ENCODE data around the gene GRK3.
"Not testable (repeated sequence)": the region's sequence is repeated elsewhere in the genome, so short reads cannot be mapped to it uniquely, and the experiment has no call there.

The GRK3 gene

GRCh38 chr22:25694196-25694907 lies 129.9 kb downstream of the GRK3 start:
- no peak for DNase-seq (ENCODE audit: low read depth in 1 of 2, low spot score in 1 of 2)

GRCh38 chr22:25695146-25695545 lies 130.7 kb downstream of the GRK3 start:
- no peak for DNase-seq (ENCODE audit: low read depth in 1 of 2, low spot score in 1 of 2)

- DNase-seq (ENCODE audit: low read depth in 1 of 2, low spot score in 1 of 2): no peak
These were observed 132.3 kb downstream of the GRK3 start for GRCh38 chr22:25696763-25697162.

GRCh38 chr22:25697181-25697664 lies 132.7 kb downstream of the GRK3 start:
- no peak for DNase-seq (ENCODE audit: low read depth in 1 of 2, low spot score in 1 of 2)

- DNase-seq (ENCODE audit: low read depth in 1 of 2, low spot score in 1 of 2): no peak
These were observed 133.5 kb downstream of the GRK3 start for GRCh38 chr22:25697978-25698377.

GRCh38 chr22:25698461-25698860 lies 134.0 kb downstream of the GRK3 start:
- no peak for DNase-seq (ENCODE audit: low read depth in 1 of 2, low spot score in 1 of 2)

- no peak for DNase-seq (ENCODE audit: low read depth in 1 of 2, low spot score in 1 of 2)
These were observed 134.5 kb downstream of the GRK3 start for GRCh38 chr22:25698978-25699377.

GRCh38 chr22:25701056-25701780 lies 136.7 kb downstream of the GRK3 start:
- DNase-seq (ENCODE audit: low read depth in 1 of 2, low spot score in 1 of 2): no peak

GRCh38 chr22:25702040-25702439 lies 137.6 kb downstream of the GRK3 start:
- no peak for DNase-seq (ENCODE audit: low read depth in 1 of 2, low spot score in 1 of 2)

- DNase-seq (ENCODE audit: low read depth in 1 of 2, low spot score in 1 of 2): no peak
These were observed 138.2 kb downstream of the GRK3 start for GRCh38 chr22:25702571-25703167.

- no peak for DNase-seq (ENCODE audit: low read depth in 1 of 2, low spot score in 1 of 2)
These were observed 140.2 kb downstream of the GRK3 start for GRCh38 chr22:25704701-25705100.

GRCh38 chr22:25706197-25706596 lies 141.7 kb downstream of the GRK3 start:
- no peak for DNase-seq (ENCODE audit: low read depth in 1 of 2, low spot score in 1 of 2)

GRCh38 chr22:25708430-25708829 lies 144.0 kb downstream of the GRK3 start:
- DNase-seq (ENCODE audit: low read depth in 1 of 2, low spot score in 1 of 2): not testable (repeated sequence)

GRCh38 chr22:25709758-25710157 lies 145.3 kb downstream of the GRK3 start:
- no peak for DNase-seq (ENCODE audit: low read depth in 1 of 2, low spot score in 1 of 2)

GRCh38 chr22:25710501-25710900 lies 146.0 kb downstream of the GRK3 start:
- DNase-seq (ENCODE audit: low read depth in 1 of 2, low spot score in 1 of 2): no peak

- no peak for DNase-seq (ENCODE audit: low read depth in 1 of 2, low spot score in 1 of 2)
These were observed 147.0 kb downstream of the GRK3 start for GRCh38 chr22:25711491-25711890.

GRCh38 chr22:25712661-25713400 lies 148.4 kb downstream of the GRK3 start:
- DNase-seq (ENCODE audit: low read depth in 1 of 2, low spot score in 1 of 2): no peak

GRCh38 chr22:25714070-25714469 lies 149.6 kb downstream of the GRK3 start:
- no peak for DNase-seq (ENCODE audit: low read depth in 1 of 2, low spot score in 1 of 2)

- DNase-seq (ENCODE audit: low read depth in 1 of 2, low spot score in 1 of 2): no peak
These were observed 150.3 kb downstream of the GRK3 start for GRCh38 chr22:25714739-25715138.

GRCh38 chr22:25716637-25717036 lies 152.2 kb downstream of the GRK3 start:
- DNase-seq (ENCODE audit: low read depth in 1 of 2, low spot score in 1 of 2): no peak

GRCh38 chr22:25718135-25718840 lies 153.8 kb downstream of the GRK3 start:
- DNase-seq (ENCODE audit: low read depth in 1 of 2, low spot score in 1 of 2): no peak
